OCI-LY1 (cell line): ENCODE data around the gene CDH22.
A peak's percentile ranks its signal among the peaks of the same experiment; 100 is the strongest.

Source experiments
- H2AFZ ChIP-seq: fragments of 200-600 bp; sonication (generic), shearing (Covaris generic); 2 replicates; pipeline ENCODE4 v1.6.0; 2014; ENCODE audit warnings: antibody characterized with exemption, mild to moderate bottlenecking, low read length
- H3F3A ChIP-seq: fragments of 200-600 bp; sonication (generic), shearing (Covaris generic); 2 replicates; pipeline ENCODE4 v1.6.0; 2014; ENCODE audit warnings: mild to moderate bottlenecking, antibody characterized with exemption, low read length, moderate library complexity; ENCODE audit not compliant: insufficient read depth
- H3K27ac ChIP-seq: fragments of 200-600 bp; sonication (generic); 2 replicates; pipeline ENCODE4 v1.5.1; 2014; ENCODE audit warnings: low read length, mixed run types, mild to moderate bottlenecking, low read depth; ENCODE audit not compliant: poor library complexity, severe bottlenecking
- H3K27me3 ChIP-seq: fragments of 200-600 bp; sonication (generic); 2 replicates; pipeline ENCODE4 v1.6.0; 2014; ENCODE audit warnings: antibody characterized with exemption, mild to moderate bottlenecking, low read length, moderate library complexity; ENCODE audit not compliant: insufficient read depth
- H3K36me3 ChIP-seq: fragments of 200-600 bp; sonication (generic); 2 replicates; pipeline ENCODE4 v1.6.1; 2014; ENCODE audit warnings: mild to moderate bottlenecking, antibody characterized with exemption, low read length, moderate library complexity, mixed read lengths; ENCODE audit not compliant: insufficient read depth
- H3K4me1 ChIP-seq: fragments of 200-600 bp; sonication (generic); 2 replicates; pipeline ENCODE4 v1.5.1; 2014; ENCODE audit warnings: mild to moderate bottlenecking, low read length, moderate library complexity; ENCODE audit not compliant: insufficient read depth, severe bottlenecking
- H3K4me2 ChIP-seq: fragments of 200-600 bp; sonication (generic), shearing (Covaris generic); 2 replicates; pipeline ENCODE4 v1.6.1; 2014; ENCODE audit warnings: low read length
- H3K4me3 ChIP-seq: fragments of 200-600 bp; sonication (generic); 2 replicates; pipeline ENCODE4 v1.5.1; 2014; ENCODE audit warnings: low read length, low read depth, mild to moderate bottlenecking, mixed read lengths; ENCODE audit not compliant: poor library complexity, severe bottlenecking
- H3K79me2 ChIP-seq: fragments of 200-600 bp; shearing (Covaris generic); 2 replicates; pipeline ENCODE4 v1.6.1; 2016; ENCODE audit warnings: mixed run types, low read length, mixed read lengths; ENCODE audit not compliant: insufficient read depth
- H3K9ac ChIP-seq: fragments of 200-600 bp; sonication (generic), shearing (Covaris generic); 2 replicates; pipeline ENCODE4 v1.6.1; 2014; ENCODE audit warnings: mild to moderate bottlenecking, low read length, mixed read lengths
- H3K9me2 ChIP-seq: fragments of 200-600 bp; sonication (generic), shearing (Covaris generic); 2 replicates; pipeline ENCODE4 v1.6.1; 2014; ENCODE audit warnings: low read depth, mild to moderate bottlenecking, low read length, mixed read lengths
- H3K9me3 ChIP-seq: fragments of 200-600 bp; shearing (Covaris generic); 2 replicates; pipeline ENCODE4 v1.6.1; 2014; ENCODE audit warnings: low read length, mixed read lengths
- H4K20me1 ChIP-seq: fragments of 200-600 bp; sonication (generic), shearing (Covaris generic); 2 replicates; pipeline ENCODE4 v1.6.0; 2016; ENCODE audit warnings: mild to moderate bottlenecking, low read length; ENCODE audit not compliant: insufficient read depth
- EZH2 ChIP-seq: fragments of 200-600 bp; sonication (generic), shearing (Covaris generic); IDR thresholded peaks from 2 replicates; pipeline ENCODE4 v1.8.0; 2017; ENCODE audit warnings: borderline replicate concordance, mixed run types, mild to moderate bottlenecking, antibody characterized with exemption, low read length, moderate library complexity, mixed read lengths
- TF ChIP-seq, protein P1 (sequence below): fragments of 200-600 bp; sonication (generic), shearing (Covaris generic); IDR thresholded peaks from 2 replicates; pipeline ENCODE4 v1.5.1; 2017; ENCODE audit warnings: mild to moderate bottlenecking, antibody characterized with exemption, low read length, moderate library complexity, mixed read lengths

CDH22 gene

DNA sequence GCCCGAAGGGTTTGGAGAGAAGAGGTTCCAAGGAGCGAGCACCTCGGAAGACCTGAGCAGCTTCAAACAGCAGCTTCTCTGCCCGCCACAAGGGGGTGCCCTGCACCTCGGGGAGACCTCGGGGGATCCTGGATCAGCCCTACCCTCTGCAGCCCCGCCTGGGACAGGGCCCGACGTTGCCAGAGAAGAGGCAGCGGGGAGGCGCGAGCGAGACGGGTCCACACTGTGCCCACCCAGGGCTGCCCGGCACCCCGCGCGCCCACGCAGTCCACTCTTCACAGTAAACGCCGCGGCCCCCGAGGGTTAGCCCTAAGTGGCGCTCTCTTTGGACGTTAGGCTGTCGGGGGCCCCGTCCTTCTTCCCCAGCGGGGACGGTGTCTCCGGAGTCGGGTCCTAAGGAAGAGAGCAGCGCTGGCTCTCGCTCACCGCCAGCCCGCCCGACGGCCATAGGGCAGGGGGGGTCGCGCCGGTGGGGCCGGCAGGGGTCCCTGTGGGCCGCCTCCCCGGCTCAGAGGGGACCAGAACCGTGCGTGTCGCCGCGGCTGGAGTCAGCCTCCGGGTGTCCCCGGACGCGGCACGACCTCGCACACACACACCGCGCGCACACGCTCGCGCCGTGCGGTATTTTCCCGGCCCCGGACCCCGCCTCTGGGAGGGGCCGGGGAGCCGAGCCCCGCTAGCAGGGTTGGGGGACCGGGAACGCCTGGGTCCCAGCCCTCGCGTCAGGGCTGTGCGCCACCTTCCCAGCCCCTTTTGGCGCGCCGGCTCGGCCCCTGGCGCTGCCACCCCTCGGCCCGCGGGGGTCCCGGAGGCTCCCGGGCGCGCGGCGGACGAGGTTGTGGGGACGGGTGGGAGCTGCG is 929 bp downstream of the CDH22 start:
- H2AFZ ChIP-seq, result no peak overlapping the region
- no peaks in the 10 kb centered on the region for H4K20me1 ChIP-seq

DNA sequence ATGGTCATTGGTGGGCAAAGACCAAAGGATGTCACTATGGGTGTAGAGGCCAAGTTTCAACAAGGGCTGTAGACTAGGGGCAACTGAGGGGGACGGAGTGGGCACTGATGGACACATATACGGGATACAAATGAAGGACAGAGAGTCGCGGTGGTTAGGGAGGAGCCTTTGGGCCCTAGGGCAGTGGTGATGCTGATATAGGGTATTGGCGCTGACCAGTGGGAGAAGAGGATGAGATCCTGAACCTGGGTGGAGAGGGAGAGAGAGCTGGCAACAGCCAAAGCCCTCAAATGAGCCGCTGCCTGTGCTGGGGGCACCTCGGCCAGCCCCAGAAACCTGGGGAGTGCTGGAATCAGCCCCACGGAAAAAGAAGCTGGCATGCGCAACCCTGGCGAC is 1.6 kb downstream of the CDH22 start:
- no peak overlapping the region for H3K4me2 ChIP-seq
- H3K9me2 ChIP-seq, result no peaks in the 10 kb centered on the region
- H3K4me1 ChIP-seq, result no peaks in the 10 kb centered on the region
- H3K9me3 ChIP-seq, result no peaks in the 10 kb centered on the region
- no peaks in the 10 kb centered on the region for H3F3A ChIP-seq
- no peaks in the 10 kb centered on the region; the same call in 1 of the 2 replicates for H3K27me3 ChIP-seq
- no peaks in the 10 kb centered on the region for H4K20me1 ChIP-seq
- no peaks in the 10 kb centered on the region for H3K36me3 ChIP-seq
- no peak for TF ChIP-seq EZH2
- TF ChIP-seq, protein P1, sequence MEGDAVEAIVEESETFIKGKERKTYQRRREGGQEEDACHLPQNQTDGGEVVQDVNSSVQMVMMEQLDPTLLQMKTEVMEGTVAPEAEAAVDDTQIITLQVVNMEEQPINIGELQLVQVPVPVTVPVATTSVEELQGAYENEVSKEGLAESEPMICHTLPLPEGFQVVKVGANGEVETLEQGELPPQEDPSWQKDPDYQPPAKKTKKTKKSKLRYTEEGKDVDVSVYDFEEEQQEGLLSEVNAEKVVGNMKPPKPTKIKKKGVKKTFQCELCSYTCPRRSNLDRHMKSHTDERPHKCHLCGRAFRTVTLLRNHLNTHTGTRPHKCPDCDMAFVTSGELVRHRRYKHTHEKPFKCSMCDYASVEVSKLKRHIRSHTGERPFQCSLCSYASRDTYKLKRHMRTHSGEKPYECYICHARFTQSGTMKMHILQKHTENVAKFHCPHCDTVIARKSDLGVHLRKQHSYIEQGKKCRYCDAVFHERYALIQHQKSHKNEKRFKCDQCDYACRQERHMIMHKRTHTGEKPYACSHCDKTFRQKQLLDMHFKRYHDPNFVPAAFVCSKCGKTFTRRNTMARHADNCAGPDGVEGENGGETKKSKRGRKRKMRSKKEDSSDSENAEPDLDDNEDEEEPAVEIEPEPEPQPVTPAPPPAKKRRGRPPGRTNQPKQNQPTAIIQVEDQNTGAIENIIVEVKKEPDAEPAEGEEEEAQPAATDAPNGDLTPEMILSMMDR, result no peak
- H3K4me3 ChIP-seq, result no peak overlapping the region
- H3K27ac ChIP-seq, result no peak overlapping the region
- H2AFZ ChIP-seq, result no peak overlapping the region
- H3K79me2 ChIP-seq, result no peaks in the 10 kb centered on the region
- no peak overlapping the region for H3K9ac ChIP-seq

More for the DNA sequence above, 929 bp downstream of the CDH22 start:
- Histone ChIP-seq H3F3A (no peaks in the 10 kb centered on the region), H3K9me3 (no peaks in the 10 kb centered on the region), H3K27ac (no peak overlapping the region), H3K4me2 (no peak overlapping the region), H3K4me3 (no peak overlapping the region), H3K36me3 (no peaks in the 10 kb centered on the region), H3K79me2 (no peaks in the 10 kb centered on the region), H3K27me3 (no peaks in the 10 kb centered on the region; the same call in 1 of the 2 replicates), H3K9ac (no peak overlapping the region), H3K4me1 (no peaks in the 10 kb centered on the region), H3K9me2 (no peaks in the 10 kb centered on the region)
- TF ChIP-seq, protein P1, result peak; percentile 78
- TF ChIP-seq EZH2, result no peak

DNA sequence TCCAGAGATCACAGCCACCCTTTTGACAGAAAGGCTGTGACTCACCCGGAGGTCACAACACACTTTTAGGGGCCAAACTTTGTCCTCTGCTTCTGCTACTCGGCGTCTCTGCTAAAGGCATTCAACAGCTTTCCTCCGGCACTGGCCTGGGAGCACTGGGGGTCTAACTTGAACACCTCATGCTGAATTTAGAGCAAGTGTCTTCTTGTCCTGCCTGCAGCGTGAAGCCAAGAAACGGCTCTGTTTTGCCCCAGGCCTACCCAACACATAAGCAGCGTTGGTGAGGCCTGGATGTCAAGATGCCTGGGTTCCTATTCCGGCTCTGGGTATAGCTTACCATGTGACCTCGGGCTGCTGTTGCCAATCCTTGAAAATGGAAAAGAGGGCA is 2.3 kb downstream of the CDH22 start:
- Histone ChIP-seq H3K9ac (no peak overlapping the region), H2AFZ (no peak overlapping the region), H3K79me2 (no peaks in the 10 kb centered on the region), H3K4me2 (no peak overlapping the region), H3K9me2 (no peaks in the 10 kb centered on the region), H3K27ac (no peak overlapping the region), H3K4me1 (no peaks in the 10 kb centered on the region), H3K4me3 (no peak overlapping the region), H3K9me3 (no peaks in the 10 kb centered on the region), H3K36me3 (no peaks in the 10 kb centered on the region), H4K20me1 (no peaks in the 10 kb centered on the region), H3K27me3 (no peaks in the 10 kb centered on the region; the same call in 1 of the 2 replicates), H3F3A (no peaks in the 10 kb centered on the region)
- TF ChIP-seq, protein P1, result no peak
- no peak for TF ChIP-seq EZH2
